ENCODE results near the gene MRTFA.
"Not testable (repeated sequence)": the region's sequence is repeated elsewhere in the genome, so short reads cannot be mapped to it uniquely, and the experiment has no call there.

MRTFA gene

DNA sequence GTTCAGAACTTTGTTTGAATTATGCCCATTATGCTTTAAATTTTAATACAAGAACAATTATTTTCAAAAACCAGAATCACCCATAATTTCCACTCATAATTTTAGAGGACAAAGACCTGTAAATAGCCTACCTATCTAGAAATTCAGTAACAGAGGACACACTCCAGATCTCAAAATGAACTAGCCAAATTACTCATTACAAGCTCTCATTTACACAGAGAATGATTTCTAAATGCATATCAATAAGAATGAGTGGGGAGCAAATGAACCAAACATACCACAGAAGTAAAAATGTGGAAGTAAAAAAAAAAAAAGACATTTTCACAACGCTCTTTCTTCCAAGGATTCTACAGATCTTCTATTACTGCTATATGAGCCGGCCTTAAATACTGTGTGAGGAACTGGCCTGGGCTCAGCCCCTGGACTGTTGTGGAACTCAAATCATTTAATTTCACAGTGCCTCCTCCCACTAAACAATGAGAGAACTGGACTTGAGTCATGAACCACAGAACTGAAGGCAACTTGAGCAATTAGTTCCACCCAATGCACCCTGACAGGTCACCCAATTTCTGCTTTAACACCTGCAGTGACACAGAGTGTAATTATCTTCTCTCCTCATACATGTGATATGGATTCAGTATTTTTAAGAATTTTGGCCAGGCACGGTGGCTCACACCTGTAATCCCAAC lies 8.0 kb downstream of the MRTFA start:
- Histone ChIP-seq H4K91ac (ENCODE audit: low read depth, low read length, poor library complexity) (no peak overlapping the region), H3K9ac (ENCODE audit: low read depth, low read length, poor library complexity) (no peak overlapping the region), H4K8ac (ENCODE audit: low read depth, low read length) (no peak overlapping the region), H3K14ac (ENCODE audit: low read length) (no peak overlapping the region), H2AFZ (ENCODE audit: low read length) (no peak overlapping the region), H3K4me2 (ENCODE audit: insufficient read depth, low read length, poor library complexity, severe bottlenecking) (no peak overlapping the region), H2BK5ac (ENCODE audit: low read length) (no peak overlapping the region), H2BK12ac (ENCODE audit: low read length) (no peak overlapping the region), H3K4me1 (ENCODE audit: control insufficient read depth in 2 of 2, insufficient read depth in 1 of 2, low read depth in 1 of 2, low read length in 2 of 2) (peaks cover 0 to 5% of the 10 kb centered on the region in 2 donors), H3K18ac (ENCODE audit: low read length) (no peak overlapping the region), H2AK5ac (ENCODE audit: low read depth, low read length) (no peak overlapping the region), H3K27me3 (ENCODE audit: control insufficient read depth in 3 of 3, insufficient read depth in 3 of 3, low read depth in 1 of 3, low read length in 3 of 3) (no peaks in the 10 kb centered on the region), H3K27ac (replicated peaks; ENCODE audit: low read length) (no peak overlapping the region), H3K79me1 (ENCODE audit: low read depth, low read length) (peaks cover 6% of the 10 kb centered on the region), H2BK120ac (ENCODE audit: low read depth, low read length) (no peak overlapping the region), H2BK15ac (ENCODE audit: low read length) (no peak overlapping the region), H3K9me3 (replicated peaks in 1 of 2; ENCODE audit: control insufficient read depth in 2 of 2, insufficient read depth in 1 of 2, low read depth in 1 of 2, low read length in 2 of 2) (peaks cover 0 to 18% of the 10 kb centered on the region in 2 donors), H3K23ac (ENCODE audit: low read depth, low read length, poor library complexity) (no peak overlapping the region), H3K36me3 (replicated peaks in 1 of 2; ENCODE audit: control insufficient read depth in 2 of 2, insufficient read depth in 2 of 2, low read length in 2 of 2) (no peaks in the 10 kb centered on the region), H3K4me3 (ENCODE audit: low read length in 2 of 2) (no peak overlapping the region), H3K4ac (ENCODE audit: low read length) (no peak overlapping the region)
- no CpG with 5 or more reads among the region's 3 CpGs for WGBS, 2 donors (ENCODE audit: extremely low coverage in 2 of 2, insufficient read length in 2 of 2, insufficient replicate concordance in 1 of 2)
- DNase-seq (ENCODE audit: low spot score), result no peak

DNA sequence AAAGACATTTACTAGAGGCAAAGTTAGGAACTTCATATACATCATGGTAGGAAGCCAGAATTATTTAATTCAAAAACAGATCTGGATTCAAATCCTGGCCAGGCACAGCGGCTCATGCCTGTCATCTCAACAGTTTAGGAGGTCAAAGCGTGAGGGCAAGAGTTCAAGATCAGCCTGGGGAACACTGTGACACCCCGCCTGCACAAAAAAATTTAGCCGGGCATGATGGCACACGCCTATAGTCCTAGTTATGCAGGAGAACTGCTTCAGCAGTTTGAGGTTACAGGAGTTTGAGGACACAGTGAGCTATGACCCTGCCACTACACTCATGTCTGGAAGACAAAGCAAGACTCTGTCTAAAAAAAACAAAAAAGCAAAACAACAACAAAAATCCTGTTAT lies 8.9 kb downstream of the MRTFA start:
- Histone ChIP-seq H3K9me3 (replicated peaks in 1 of 2; ENCODE audit: control insufficient read depth in 2 of 2, insufficient read depth in 1 of 2, low read depth in 1 of 2, low read length in 2 of 2) (peaks cover 0 to 14% of the 10 kb centered on the region in 2 donors), H2BK15ac (ENCODE audit: low read length) (no peak overlapping the region), H2BK12ac (ENCODE audit: low read length) (no peak overlapping the region), H3K18ac (ENCODE audit: low read length) (no peak overlapping the region), H3K79me1 (ENCODE audit: low read depth, low read length) (peaks cover 6% of the 10 kb centered on the region), H2AFZ (ENCODE audit: low read length) (no peak overlapping the region), H3K23ac (ENCODE audit: low read depth, low read length, poor library complexity) (no peak overlapping the region), H3K4me2 (ENCODE audit: insufficient read depth, low read length, poor library complexity, severe bottlenecking) (no peak overlapping the region), H3K36me3 (replicated peaks in 1 of 2; ENCODE audit: control insufficient read depth in 2 of 2, insufficient read depth in 2 of 2, low read length in 2 of 2) (no peaks in the 10 kb centered on the region), H4K8ac (ENCODE audit: low read depth, low read length) (no peak overlapping the region), H3K14ac (ENCODE audit: low read length) (no peak overlapping the region), H2BK5ac (ENCODE audit: low read length) (no peak overlapping the region), H2BK120ac (ENCODE audit: low read depth, low read length) (no peak overlapping the region), H4K91ac (ENCODE audit: low read depth, low read length, poor library complexity) (no peak overlapping the region), H3K4me1 (ENCODE audit: control insufficient read depth in 2 of 2, insufficient read depth in 1 of 2, low read depth in 1 of 2, low read length in 2 of 2) (peaks cover 0 to 5% of the 10 kb centered on the region in 2 donors), H3K4me3 (ENCODE audit: low read length in 2 of 2) (no peak overlapping the region), H2AK5ac (ENCODE audit: low read depth, low read length) (no peak overlapping the region), H3K9ac (ENCODE audit: low read depth, low read length, poor library complexity) (no peak overlapping the region), H3K27ac (replicated peaks; ENCODE audit: low read length) (no peak overlapping the region), H3K4ac (ENCODE audit: low read length) (no peak overlapping the region), H3K27me3 (ENCODE audit: control insufficient read depth in 3 of 3, insufficient read depth in 3 of 3, low read depth in 1 of 3, low read length in 3 of 3) (no peaks in the 10 kb centered on the region)
- no peak for DNase-seq (ENCODE audit: low spot score)
- WGBS, 2 donors (ENCODE audit: extremely low coverage in 2 of 2, insufficient read length in 2 of 2, insufficient replicate concordance in 1 of 2), result no CpG with 5 or more reads among the region's 5 CpGs

DNA sequence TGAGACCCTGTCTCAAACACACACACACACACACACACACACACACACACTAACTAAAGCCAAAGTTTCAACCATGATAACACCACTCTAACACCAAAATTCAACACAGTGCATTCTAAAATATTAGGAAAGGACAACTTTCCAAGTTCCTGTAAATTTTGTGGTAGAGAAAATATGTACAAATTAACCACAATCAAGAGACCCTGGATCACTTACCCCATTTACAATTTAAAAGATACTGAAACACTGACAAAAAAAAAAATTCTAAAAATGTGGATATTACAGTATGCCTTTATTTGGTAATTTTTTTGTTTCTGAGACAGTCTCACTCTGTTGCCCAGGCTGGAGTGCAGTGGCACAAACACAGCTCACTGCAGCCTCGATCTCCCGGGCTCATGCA lies 9.7 kb downstream of the MRTFA start:
- H3K4me1 ChIP-seq (ENCODE audit: control insufficient read depth in 2 of 2, insufficient read depth in 1 of 2, low read depth in 1 of 2, low read length in 2 of 2), result peaks cover 0 to 2% of the 10 kb centered on the region in 2 donors
- no peak overlapping the region for H2BK120ac ChIP-seq (ENCODE audit: low read depth, low read length)
- H3K14ac ChIP-seq (ENCODE audit: low read length), result no peak overlapping the region
- H3K18ac ChIP-seq (ENCODE audit: low read length), result no peak overlapping the region
- no peak overlapping the region for H2BK5ac ChIP-seq (ENCODE audit: low read length)
- H3K4ac ChIP-seq (ENCODE audit: low read length), result no peak overlapping the region
- no peak overlapping the region for H2BK15ac ChIP-seq (ENCODE audit: low read length)
- no peak overlapping the region for H2AFZ ChIP-seq (ENCODE audit: low read length)
- whole genome bisulfite sequencing, 2 donors (ENCODE audit: extremely low coverage in 2 of 2, insufficient read length in 2 of 2, insufficient replicate concordance in 1 of 2), result no CpG with 5 or more reads among the region's 2 CpGs
- H3K79me1 ChIP-seq (ENCODE audit: low read depth, low read length), result peaks cover 6% of the 10 kb centered on the region
- no peaks in the 10 kb centered on the region for H3K36me3 ChIP-seq (replicated peaks in 1 of 2; ENCODE audit: control insufficient read depth in 2 of 2, insufficient read depth in 2 of 2, low read length in 2 of 2)
- no peak overlapping the region for H3K27ac ChIP-seq (replicated peaks; ENCODE audit: low read length)
- no peak overlapping the region for H4K91ac ChIP-seq (ENCODE audit: low read depth, low read length, poor library complexity)
- no peak overlapping the region for H2AK5ac ChIP-seq (ENCODE audit: low read depth, low read length)
- no peak overlapping the region for H4K8ac ChIP-seq (ENCODE audit: low read depth, low read length)
- H3K4me2 ChIP-seq (ENCODE audit: insufficient read depth, low read length, poor library complexity, severe bottlenecking), result no peak overlapping the region
- H3K9me3 ChIP-seq (replicated peaks in 1 of 2; ENCODE audit: control insufficient read depth in 2 of 2, insufficient read depth in 1 of 2, low read depth in 1 of 2, low read length in 2 of 2), result peaks cover 0 to 12% of the 10 kb centered on the region in 2 donors
- H3K27me3 ChIP-seq (ENCODE audit: control insufficient read depth in 3 of 3, insufficient read depth in 3 of 3, low read depth in 1 of 3, low read length in 3 of 3), result no peaks in the 10 kb centered on the region
- DNase-seq (ENCODE audit: low spot score), result no peak
- no peak overlapping the region for H3K9ac ChIP-seq (ENCODE audit: low read depth, low read length, poor library complexity)
- H3K4me3 ChIP-seq (ENCODE audit: low read length in 2 of 2), result no peak overlapping the region
- no peak overlapping the region for H2BK12ac ChIP-seq (ENCODE audit: low read length)
- no peak overlapping the region for H3K23ac ChIP-seq (ENCODE audit: low read depth, low read length, poor library complexity)

DNA sequence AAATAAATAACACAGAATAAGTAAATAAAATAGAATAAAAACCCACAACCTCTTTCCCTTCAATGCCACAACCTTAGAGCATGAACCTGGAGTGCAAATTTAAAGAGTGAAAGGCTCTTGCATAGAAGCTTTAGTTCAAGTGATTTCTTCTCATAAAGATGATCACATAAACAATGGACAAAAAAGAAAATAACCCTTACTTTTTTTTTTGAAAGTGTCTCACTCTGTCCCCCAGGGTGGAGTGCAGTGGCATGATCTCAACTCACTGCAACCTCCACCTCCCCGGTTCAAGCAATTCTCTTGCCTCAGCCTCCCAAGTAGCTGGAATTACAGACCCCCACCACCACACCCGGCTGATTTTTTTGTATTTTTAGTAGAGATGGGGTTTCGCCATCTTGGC lies 10.7 kb downstream of the MRTFA start:
- not testable (repeated sequence) for H3K36me3 ChIP-seq (replicated peaks in 1 of 2; ENCODE audit: control insufficient read depth in 2 of 2, insufficient read depth in 2 of 2, low read length in 2 of 2); H2BK12ac ChIP-seq (ENCODE audit: low read length); H2BK120ac ChIP-seq (ENCODE audit: low read depth, low read length); H3K9ac ChIP-seq (ENCODE audit: low read depth, low read length, poor library complexity); H2AFZ ChIP-seq (ENCODE audit: low read length); H3K4me3 ChIP-seq (ENCODE audit: low read length in 2 of 2); H3K18ac ChIP-seq (ENCODE audit: low read length); H3K27ac ChIP-seq (replicated peaks; ENCODE audit: low read length); H3K4me2 ChIP-seq (ENCODE audit: insufficient read depth, low read length, poor library complexity, severe bottlenecking); H3K27me3 ChIP-seq (ENCODE audit: control insufficient read depth in 3 of 3, insufficient read depth in 3 of 3, low read depth in 1 of 3, low read length in 3 of 3); H3K4ac ChIP-seq (ENCODE audit: low read length); H3K79me1 ChIP-seq (ENCODE audit: low read depth, low read length); H4K8ac ChIP-seq (ENCODE audit: low read depth, low read length); H3K14ac ChIP-seq (ENCODE audit: low read length); H2BK15ac ChIP-seq (ENCODE audit: low read length); H4K91ac ChIP-seq (ENCODE audit: low read depth, low read length, poor library complexity); H3K4me1 ChIP-seq (ENCODE audit: control insufficient read depth in 2 of 2, insufficient read depth in 1 of 2, low read depth in 1 of 2, low read length in 2 of 2); DNase-seq (ENCODE audit: low spot score); H2AK5ac ChIP-seq (ENCODE audit: low read depth, low read length); H3K23ac ChIP-seq (ENCODE audit: low read depth, low read length, poor library complexity); H2BK5ac ChIP-seq (ENCODE audit: low read length)
- no CpG with 5 or more reads among the region's 3 CpGs for WGBS, 2 donors (ENCODE audit: extremely low coverage in 2 of 2, insufficient read length in 2 of 2, insufficient replicate concordance in 1 of 2)
- H3K9me3 ChIP-seq (replicated peaks in 1 of 2; ENCODE audit: control insufficient read depth in 2 of 2, insufficient read depth in 1 of 2, low read depth in 1 of 2, low read length in 2 of 2), result peaks cover 0 to 11% of the 10 kb centered on the region in 2 donors
